HG03342 (cell line): ENCODE measurements around the gene DNM3.
A peak's percentile ranks its signal among the peaks of the same experiment; 100 is the strongest.
"Not testable (repeated sequence)": the region's sequence is repeated elsewhere in the genome, so short reads cannot be mapped to it uniquely, and the experiment has no call there.

Experiments used
- ATAC-seq: cut with Tn5 transposase; IDR thresholded peaks from one replicate; pipeline ENCODE4 v1.9.1; 2021; ENCODE audit warnings: mild to moderate bottlenecking, moderate library complexity; ENCODE audit not compliant: unreplicated experiment

The DNM3 gene

DNA sequence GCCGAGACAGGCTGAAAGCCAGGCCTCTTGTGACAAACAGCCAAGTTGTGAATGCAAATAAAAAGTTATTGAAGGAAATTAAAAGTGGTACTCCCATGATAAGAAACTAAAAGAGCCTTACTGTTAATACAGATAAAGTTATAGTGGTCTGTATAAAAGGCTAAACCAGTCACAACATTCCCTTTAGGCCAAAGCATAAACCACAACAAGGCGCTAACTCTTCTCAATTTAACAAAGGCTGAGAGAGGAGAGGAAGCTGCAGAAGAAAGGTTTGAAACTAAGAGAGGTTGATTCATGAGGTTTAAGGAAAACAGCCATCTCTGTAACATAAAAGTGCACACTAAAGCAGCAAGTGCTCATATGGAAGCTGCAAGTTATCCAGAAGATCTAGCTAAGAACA lies 589.9 kb downstream of the DNM3 start:
- ATAC-seq = no peak

DNA sequence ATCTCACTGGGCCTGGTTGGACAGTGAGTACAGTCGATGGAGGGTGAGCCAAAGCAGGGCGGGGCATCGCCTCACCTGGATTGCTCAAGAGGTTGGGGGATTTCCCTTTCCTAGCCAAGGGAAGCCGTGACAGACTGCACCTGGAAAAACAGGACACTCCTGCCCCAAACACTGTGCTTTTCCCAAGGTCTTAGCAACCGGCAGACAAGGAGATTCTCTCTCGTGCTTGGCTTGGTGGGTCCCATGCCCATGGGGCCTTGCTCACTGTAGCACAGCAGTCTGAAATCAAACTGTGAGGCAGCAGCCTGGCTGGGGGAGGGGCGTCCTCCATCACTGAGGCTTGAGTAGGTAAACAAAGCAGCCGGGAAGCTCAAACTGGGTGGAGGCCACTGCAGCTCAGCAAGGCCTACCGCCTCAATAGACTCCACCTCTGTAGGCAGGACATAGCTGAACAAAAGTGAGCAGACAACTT lies 590.5 kb downstream of the DNM3 start:
- ATAC-seq = no peak

DNA sequence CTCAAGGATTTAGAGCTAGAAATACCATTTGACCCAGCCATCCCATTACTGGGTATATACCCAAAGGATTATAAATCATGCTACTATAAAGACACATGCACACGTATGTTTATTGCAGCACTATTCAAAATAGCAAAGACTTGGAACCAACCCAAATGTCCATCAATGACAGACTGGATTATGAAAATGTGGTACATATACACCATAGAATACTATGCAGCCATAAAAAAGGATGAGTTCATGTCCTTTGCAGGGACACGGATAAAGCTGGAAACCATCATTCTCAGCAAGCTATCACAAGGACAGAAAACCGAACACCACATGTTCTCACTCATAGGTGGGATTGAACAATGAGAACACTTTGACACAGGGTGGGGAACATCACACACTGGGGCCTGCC lies 595.9 kb downstream of the DNM3 start:
- not testable (repeated sequence) for ATAC-seq

DNA sequence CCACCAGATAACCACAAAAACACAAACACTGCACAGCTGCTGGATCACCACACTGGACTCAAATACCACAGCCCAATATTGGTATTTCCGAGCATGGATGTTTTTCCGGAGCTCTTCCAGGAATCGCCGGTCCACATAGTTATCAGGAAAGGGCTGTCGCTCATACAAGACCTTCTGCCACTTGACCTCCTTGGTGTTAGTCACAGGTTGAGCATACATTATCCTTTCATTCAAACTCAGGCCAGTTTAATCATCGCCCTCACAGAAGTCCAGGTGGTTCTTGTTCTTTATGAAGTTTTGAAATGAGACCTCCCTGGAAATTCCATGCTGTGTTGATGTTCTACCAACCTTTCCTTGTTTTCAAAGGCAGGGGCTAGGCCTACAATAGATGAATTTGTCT lies 601.1 kb downstream of the DNM3 start:
- ATAC-seq = no peak

DNA sequence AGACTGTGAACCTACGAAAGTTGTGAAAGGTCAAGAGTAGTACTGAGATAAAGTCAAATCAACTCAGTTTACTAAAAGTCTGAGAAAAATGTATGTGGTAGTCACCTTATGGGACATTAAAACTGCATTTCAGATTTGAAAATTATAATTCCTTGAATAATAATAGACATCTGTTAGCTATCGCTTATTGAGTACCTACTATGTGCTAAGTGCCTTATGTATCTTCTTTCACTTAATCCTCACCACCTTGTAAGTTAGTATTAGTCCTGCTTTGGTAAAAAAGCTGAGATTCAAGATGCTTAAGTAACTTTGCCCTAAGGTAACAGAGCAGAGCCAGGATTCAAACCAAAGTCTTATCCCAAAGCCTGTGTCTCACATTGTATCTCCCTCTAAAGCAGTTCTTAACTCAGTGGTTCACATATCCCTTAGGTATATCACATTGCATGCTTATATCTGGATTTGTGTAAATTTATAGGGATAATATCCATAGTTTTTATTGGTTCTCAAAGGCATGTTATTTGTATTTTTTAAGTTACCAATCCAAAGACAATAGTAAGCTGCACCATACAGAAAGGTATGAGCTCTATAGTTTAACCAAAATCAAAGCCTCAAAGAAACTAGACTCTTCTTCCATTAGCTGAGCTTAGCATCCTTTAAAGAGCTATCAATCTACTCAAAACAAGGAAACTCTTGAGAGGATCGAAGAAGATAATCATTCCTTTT lies 601.7 kb downstream of the DNM3 start:
- no peak for ATAC-seq

DNA sequence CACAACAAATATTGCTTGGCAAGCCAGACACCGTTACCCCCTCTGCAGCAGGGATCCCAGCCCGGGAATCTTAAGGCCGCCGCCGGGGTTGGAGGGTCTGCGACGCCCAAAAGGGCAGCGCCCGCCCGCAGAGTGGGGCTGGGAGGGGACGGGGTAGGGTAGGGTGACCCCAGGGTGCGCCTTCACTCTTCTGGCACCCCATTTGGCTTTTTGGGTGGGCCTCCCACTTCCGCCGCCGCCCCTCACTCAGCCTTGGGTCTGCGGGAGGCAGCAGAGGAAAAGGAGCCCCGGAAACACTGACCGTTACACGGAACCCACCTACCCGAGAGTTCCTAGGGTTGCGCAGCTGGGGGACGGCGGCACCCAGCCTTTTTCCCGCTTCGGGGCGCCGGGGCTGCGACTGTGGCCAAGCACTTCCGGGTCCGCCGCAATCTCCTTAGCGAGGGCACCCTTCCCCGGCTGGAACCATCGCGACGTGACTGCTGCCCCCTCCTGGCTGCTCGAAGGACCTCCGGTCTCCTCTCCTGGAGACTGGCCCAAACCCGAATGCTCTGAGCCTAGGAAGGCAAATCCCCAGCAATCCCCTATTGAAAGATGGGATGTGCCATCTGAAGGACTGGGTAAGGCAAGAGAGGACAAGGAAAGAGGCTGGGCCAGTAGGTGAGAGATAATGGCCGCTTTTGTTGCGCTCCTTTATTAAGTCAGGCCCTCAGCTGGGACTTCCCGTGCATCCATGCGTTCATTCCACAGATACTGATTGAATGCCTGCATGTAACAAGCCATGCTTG lies 602.6 kb downstream of the DNM3 start, which contains the start of gene PIGC:
PIGC (minus strand) TSS at position 404 of the 788 bp plus-strand sequence. CDS start 1,447 bp downstream, outside the sequence.
- ATAC-seq = peak; percentile 99

DNA sequence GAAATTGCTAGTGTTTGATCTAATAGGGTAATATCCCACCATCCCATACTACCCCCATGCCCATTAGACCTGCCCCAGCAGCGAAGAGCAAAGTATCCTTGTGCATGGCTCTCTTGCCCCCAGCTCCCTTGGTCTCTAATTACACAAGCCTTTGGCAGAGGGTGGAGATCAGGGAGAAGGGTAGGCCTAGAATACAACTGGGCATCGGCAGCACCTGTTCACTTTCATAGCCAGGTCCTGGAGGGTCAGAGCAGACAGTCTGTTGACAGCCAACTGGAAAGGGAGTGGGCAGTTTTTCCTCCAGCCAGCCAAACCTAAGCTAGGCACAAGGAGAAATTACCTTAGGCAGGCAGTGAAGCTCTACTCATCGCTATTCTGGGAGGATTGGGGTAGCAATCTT lies 605.2 kb downstream of the DNM3 start:
- ATAC-seq = no peak

DNA sequence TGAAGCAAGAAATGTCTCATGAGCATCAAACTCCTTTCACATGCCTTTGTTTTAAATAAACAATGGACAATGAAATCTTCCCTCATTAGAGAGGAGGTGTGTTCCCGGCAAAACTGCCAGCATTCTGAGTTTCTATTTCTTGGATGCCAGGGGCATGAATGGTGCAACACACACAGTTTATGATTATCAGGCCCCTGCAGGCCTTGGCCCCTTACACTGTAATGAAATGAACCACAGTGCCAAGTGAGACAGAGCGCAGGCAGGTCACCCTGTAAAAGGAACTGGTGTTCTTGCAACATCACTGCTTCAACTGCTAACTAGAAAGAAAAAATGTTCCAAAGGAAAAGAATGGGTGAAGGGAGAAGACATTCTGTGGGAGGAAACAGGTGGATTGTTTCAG lies 606.3 kb downstream of the DNM3 start:
- no peak for ATAC-seq

DNA sequence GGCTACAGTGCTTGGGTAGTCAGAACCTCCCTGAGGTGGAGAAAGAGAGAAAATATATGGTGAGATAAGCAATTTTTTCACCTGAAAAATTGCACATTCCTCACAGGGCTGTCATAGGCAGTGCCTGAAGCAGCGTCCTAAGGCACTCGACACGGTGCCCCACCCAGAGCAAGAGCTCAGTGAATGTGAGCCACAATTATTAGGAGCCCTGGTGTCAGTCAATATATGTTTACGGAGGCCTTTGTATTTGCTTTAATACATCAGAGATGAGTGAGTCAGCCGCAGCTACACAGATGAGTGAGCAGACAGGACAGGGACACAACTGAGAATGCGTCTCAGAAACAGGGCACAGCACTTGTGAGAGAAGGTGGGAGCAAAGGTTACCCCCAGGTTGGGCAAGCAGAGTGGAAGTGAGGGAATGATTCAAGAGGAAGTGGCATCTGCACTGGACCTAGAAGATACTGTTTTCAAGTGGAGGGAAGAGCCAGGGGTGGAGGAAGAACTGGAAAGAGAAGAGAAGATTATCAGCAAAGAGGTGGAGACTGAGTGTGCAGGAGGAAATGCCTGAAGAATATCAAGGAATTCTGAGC lies 607.8 kb downstream of the DNM3 start:
- ATAC-seq = no peak

DNA sequence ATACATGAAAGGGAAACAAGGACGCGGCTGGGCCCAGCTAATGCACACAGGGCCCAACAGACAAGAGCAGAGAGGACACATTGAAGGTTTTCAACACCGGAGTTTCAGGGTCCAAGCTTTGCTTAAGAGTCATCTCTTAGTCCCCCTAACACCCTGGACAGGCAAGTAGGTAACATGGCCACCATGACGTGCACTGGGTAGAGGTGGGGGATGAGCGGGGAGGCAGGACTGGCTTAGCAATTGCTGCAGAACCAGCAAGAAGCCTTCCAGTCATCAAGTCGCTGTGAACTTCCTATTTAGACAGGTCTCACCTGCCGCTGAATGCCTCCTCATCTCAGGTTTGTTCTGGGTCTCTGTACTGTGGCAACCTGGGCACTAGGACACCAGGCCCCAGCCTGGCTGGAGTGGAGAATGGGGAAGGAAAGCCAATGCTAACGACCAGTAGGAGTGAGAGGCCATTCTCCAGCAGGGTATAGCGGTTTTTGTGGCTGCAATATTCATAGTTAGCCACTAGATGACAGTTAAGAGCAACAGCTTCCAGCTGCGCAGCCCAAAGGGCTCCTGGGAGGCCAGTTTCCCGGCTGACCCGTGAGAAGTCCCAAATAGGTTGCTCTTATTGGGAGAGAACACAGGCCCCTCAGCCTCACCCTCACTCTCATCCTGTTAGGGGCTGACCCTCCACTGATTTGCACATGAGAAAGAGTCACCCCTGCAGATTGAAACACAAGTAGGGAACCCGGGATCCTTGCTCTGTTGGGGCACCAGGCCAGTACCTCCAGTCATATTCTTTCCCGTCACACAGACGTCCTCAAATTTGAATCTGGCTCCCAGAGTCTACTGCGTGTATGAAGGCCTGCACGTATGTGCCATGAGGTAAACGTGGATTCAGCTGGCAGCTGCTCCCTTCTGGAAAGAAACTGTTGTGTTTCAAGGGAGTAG lies 608.6 kb downstream of the DNM3 start:
- ATAC-seq = peak; percentile 88

DNA sequence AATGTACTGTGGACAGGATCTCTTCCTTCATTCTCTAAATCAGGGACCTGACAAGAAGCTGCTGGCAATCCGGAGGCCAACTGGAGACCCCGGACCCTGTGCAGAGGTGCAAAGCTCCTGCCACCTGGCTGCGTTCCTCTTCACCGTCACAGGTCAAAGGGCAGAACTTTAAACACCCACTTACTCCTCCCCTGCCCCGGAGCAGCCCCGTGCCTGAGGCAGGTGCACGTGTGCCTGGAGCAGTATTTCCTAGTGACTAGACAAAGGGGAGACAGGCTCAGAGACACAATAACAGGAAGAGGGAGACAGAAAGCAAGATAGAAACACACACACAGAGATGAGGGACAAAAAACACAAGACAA lies 609.2 kb downstream of the DNM3 start:
- ATAC-seq = no peak

DNA sequence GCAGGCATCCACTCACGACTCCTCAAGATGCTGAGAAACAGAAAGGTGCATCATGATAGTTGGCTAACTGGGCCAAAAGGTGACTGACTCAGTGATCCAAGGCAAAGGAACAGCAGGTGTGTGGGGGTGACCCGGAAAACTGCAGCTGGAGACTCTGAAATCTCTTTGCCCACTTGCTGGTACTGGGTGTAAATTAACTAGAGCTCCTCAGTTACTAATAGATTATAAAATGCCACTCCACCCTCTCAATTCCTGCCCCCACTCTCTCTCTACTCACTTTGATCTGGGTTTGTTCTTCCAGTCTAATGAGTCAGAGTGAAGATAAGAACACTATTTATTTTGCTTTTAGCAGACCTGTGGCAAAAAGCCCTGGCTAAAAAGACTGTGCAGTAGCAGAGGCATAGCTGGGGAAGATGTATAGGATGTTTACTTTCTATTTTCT lies 609.7 kb downstream of the DNM3 start:
- no peak for ATAC-seq

DNA sequence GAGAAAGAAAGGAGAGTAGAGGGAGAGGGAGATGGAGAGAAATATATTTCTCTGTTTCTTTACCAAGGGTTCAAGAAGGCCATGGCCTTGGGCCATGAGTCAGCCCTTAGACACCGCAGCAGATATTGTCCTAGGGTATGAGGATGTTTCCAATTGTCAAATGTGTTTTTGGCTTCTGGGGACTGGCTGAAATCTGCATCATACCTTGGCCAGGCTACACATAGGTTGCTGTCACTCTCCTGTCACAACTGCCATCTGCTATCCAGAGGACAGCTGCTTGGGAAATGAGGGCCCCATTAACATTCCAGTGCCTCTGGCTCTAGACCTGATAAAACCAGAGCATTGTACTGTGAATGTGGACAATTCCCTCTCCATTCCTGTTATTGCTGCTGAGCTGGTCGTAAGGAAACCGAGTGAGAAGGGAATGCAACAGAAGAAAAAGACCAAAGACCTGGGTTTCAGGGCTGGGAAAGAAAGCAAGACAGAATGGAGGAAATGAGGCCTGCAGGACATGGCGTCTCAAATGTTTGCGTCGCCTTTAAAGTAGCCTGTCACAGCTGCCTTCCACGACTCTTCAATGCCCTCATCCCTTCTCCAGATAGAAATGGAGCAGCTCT lies 611.3 kb downstream of the DNM3 start:
- ATAC-seq = no peak

DNA sequence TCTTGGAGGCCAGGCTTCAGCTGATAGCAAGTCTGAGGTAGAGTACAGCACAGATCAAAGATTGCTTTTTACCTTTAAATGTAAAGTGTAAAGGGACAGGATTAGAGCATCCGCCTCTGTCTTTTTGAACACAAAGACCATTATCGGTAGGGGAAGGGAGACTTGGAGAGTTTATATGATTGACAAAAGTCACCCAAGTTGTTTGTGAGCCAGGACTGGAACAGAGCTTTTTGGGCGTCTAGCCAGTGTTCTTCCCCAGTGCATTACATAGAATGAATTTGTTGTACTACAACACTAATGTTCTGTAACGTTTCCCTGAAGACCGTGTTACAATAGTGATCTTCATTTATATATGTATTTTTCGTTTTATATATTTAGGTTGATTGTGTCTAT lies 611.9 kb downstream of the DNM3 start:
- no peak for ATAC-seq

DNA sequence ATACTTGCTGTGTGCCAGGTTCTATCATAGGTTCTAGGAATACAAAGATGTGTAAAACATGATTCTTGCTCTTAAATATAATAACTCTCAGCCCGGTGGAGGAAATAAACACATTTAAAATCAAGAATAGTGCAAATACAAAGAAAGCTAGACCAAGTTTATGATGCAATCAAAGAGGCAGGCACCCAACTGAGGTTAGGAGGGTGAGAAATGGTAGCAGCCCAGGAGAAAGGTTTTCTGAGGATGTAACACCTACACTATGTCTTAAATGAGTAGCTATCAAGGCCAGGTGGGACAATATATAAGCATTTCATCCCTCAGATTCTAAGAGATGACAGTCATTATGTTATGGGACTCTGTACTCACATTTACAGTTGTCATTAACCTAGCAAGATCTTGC lies 612.3 kb downstream of the DNM3 start:
- ATAC-seq = no peak

DNA sequence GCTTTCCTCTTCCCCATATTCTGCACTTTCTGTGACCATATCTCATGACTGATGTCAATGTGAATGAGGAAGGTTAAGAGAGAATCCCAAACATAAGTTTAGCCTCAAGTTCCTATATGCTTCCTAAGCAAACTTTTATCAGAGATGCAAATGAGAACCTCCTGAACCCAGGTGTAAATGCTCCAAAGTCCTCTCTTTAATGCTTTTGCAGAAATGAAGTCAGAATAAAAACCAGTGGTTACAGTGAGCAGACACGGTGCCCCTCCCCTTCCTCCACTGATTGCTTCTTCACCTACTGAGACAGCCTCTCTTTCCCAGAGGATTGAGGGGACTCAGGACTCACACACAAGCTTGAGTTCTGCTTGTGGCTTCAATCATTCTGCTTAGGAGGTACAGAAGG lies 614.2 kb downstream of the DNM3 start:
- no peak for ATAC-seq

DNA sequence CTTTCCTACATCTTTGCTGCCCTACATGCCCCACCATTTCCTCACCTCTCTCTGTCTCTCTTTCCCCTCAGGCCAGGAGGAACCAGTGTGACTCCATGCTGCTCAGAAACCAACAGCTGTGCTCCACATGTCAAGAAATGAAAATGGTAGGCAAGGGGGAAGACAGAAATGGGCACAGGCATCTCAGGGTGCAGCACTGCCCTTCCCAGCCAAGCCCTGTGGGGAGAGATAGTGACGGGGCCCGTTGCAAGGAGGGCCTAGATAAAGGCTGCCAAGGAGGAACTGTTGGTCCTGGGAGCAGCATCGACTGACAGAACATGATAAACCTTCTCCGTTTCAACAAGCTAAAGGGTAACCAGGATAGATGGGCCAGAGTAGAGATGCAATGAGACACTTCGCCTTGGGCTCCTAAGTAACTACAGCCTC lies 615.1 kb downstream of the DNM3 start:
- ATAC-seq = no peak

DNA sequence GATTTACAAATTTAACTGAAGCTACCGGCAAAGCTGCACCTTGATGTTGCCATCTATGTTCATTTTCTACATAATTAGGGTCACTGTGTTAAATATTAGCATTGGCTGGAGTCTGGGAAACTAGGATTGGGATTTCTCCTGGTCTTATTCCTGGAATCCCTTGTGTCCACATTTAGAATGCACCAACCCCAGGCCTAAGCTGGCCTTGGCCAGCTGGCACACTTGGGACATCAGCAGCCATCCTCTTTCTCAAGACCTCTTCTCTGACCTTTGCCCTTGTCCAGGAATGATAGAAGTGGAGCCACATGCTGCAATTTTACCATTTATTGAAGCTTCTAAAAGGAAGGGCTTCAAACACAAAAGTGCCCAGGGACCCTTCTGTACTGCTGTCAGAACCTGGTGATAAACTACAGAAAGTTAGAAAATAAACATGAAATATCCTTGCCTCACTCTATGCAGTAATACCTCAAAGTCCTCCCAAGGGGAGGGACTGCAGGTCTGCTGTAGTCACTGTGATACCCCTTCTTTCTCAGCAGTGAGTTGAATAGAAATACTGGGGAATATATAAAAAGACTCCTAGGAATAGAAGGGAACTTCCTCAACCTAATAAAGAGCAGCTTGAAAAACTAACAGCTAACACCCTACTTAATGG lies 616.3 kb downstream of the DNM3 start:
- no peak for ATAC-seq

DNA sequence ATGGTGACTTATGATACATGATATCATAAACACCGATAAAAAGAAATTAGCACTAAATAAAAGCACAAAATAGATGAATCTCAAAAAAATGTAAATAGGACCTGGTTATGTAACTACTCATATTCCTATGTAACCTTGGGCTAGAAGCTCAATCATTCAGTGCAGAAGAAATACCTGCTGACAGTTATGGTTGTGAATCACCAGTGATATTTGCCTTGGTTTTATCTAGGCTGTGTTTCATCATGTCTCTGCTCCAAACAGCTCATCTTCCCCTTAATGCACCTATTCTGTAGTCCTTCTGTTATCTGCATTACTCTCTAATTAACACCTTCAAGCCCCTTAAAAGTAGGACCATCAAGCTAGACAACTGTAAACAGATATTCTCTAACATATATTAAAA lies 618.9 kb downstream of the DNM3 start:
- no peak for ATAC-seq

DNA sequence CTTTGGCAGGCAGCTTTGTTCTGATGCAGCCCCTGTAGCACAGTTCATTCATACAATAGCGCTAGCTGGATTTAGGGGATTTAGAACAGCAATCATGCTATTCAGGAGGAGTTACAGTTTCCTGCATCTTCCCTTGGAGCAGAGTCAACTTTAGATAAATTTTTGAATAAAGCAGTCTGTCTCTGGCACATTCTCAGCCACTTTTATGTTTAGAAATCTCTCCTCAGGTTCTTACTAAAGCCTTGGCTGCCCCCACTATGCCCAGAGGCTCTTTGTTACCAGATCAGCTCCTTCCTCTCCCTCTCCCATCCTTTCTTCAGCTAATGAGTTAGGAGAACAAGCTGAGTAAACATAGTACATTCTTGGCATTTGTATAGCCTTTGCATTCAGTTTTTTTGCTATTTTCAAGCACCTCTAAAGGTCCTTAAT lies 619.6 kb downstream of the DNM3 start:
- ATAC-seq = no peak
